ENCODE measurements around the gene RNF2. TPM values are rescaled to one million over a fixed set of nuclear protein-coding genes. Genes with fewer than 3 reads are reported as not detected.

Gene RNF2
- total RNA-seq, 1 experiment from 2014 or later, result 26.2 TPM

- Histone ChIP-seq H3K27ac (no peak overlapping the region), H2AFZ (no peak overlapping the region), H3K9me2 (ENCODE audit: insufficient read depth) (no peaks in the 10 kb centered on the region), H3K4me2 (no peak overlapping the region), H3K4me1 (replicated peaks; ENCODE audit: insufficient read depth) (no peaks in the 10 kb centered on the region), H3K27me3 (ENCODE audit: insufficient read depth, low read depth) (no peaks in the 10 kb centered on the region), H3K79me2 (ENCODE audit: low read depth) (no peaks in the 10 kb centered on the region), H3K9me3 (ENCODE audit: insufficient read depth, low read depth) (no peaks in the 10 kb centered on the region), H3K4me3 (no peak overlapping the region), H3K36me3 (ENCODE audit: low read depth) (peaks cover 11% of the 10 kb centered on the region; the same call in 1 of the 2 replicates), H4K20me1 (ENCODE audit: insufficient read depth) (no peaks in the 10 kb centered on the region; the same call in 1 of the 2 replicates), H3F3A (ENCODE audit: insufficient read depth, low read depth) (no peaks in the 10 kb centered on the region; the same call in 1 of the 2 replicates)
- intact Hi-C loops (cut with micrococcal nuclease; ENCODE audit: unreplicated experiment), result no loop called here
- DNase-seq, result no peak
- no TSS peak for BruUV-seq (replicated peaks)
- ChIA-PET POLR2A (ENCODE audit: unreplicated experiment) (no interaction called here), CTCF (no interaction called here)
- TF ChIP-seq EZH2 (IDR thresholded peaks at IDR 0.05; ENCODE audit: low read depth) (no peak), CTCF (conservative IDR thresholded peaks at IDR 0.05) (no peak)
Measured at GRCh38 chr1:185096531-185096930, 51.2 kb downstream of the RNF2 start.

- ChIA-PET POLR2A (ENCODE audit: unreplicated experiment) (no interaction called here), CTCF (no interaction called here)
Measured at GRCh38 chr1:185104083-185104482, 58.7 kb downstream of the RNF2 start.

GRCh38 chr1:185105121-185105520 lies 59.8 kb downstream of the RNF2 start:
- no peaks in the 10 kb centered on the region for H3K79me2 ChIP-seq (ENCODE audit: low read depth)
- no peak overlapping the region for H3K4me2 ChIP-seq
- peaks cover under 1% of the 10 kb centered on the region; the same call in 1 of the 2 replicates for H3K36me3 ChIP-seq (ENCODE audit: low read depth)
- H4K20me1 ChIP-seq (ENCODE audit: insufficient read depth), result no peaks in the 10 kb centered on the region
- no peaks in the 10 kb centered on the region for H3K9me3 ChIP-seq (ENCODE audit: insufficient read depth, low read depth)
- no peaks in the 10 kb centered on the region for H3F3A ChIP-seq (ENCODE audit: insufficient read depth, low read depth)
- no peak overlapping the region for H3K4me3 ChIP-seq
- BruUV-seq (replicated peaks), result no TSS peak
- intact Hi-C loops (cut with micrococcal nuclease; ENCODE audit: unreplicated experiment), result no loop called here
- no peak overlapping the region for H3K27ac ChIP-seq
- H3K4me1 ChIP-seq (replicated peaks; ENCODE audit: insufficient read depth), result no peaks in the 10 kb centered on the region
- no peak for TF ChIP-seq EZH2 (IDR thresholded peaks at IDR 0.05; ENCODE audit: low read depth)
- no peak for TF ChIP-seq CTCF (conservative IDR thresholded peaks at IDR 0.05)
- DNase-seq, result no peak
- H3K27me3 ChIP-seq (ENCODE audit: insufficient read depth, low read depth), result no peaks in the 10 kb centered on the region
- H3K9me2 ChIP-seq (ENCODE audit: insufficient read depth), result no peaks in the 10 kb centered on the region
- H2AFZ ChIP-seq, result no peak overlapping the region
- ChIA-PET CTCF (no interaction called here), POLR2A (ENCODE audit: unreplicated experiment) (no interaction called here)

More at GRCh38 chr1:185104083-185104482, 58.7 kb downstream of the RNF2 start:
- Histone ChIP-seq H3K79me2 (ENCODE audit: low read depth) (no peaks in the 10 kb centered on the region), H2AFZ (no peak overlapping the region), H3K27ac (no peak overlapping the region), H3F3A (ENCODE audit: insufficient read depth, low read depth) (no peaks in the 10 kb centered on the region), H3K4me1 (replicated peaks; ENCODE audit: insufficient read depth) (no peaks in the 10 kb centered on the region), H3K9me2 (ENCODE audit: insufficient read depth) (no peaks in the 10 kb centered on the region), H3K4me3 (no peak overlapping the region), H3K36me3 (ENCODE audit: low read depth) (peaks cover 4% of the 10 kb centered on the region; the same call in 1 of the 2 replicates), H3K4me2 (no peak overlapping the region), H3K27me3 (ENCODE audit: insufficient read depth, low read depth) (no peaks in the 10 kb centered on the region), H4K20me1 (ENCODE audit: insufficient read depth) (no peaks in the 10 kb centered on the region), H3K9me3 (ENCODE audit: insufficient read depth, low read depth) (no peaks in the 10 kb centered on the region)
- no peak for TF ChIP-seq EZH2 (IDR thresholded peaks at IDR 0.05; ENCODE audit: low read depth)
- TF ChIP-seq CTCF (conservative IDR thresholded peaks at IDR 0.05), result no peak
- no peak for DNase-seq
- intact Hi-C loops (cut with micrococcal nuclease; ENCODE audit: unreplicated experiment), result no loop called here
- BruUV-seq (replicated peaks), result no TSS peak
